DOHH2 (cell line): Measurements from ENCODE around the gene OR5B2.

Source experiments
- H3F3A ChIP-seq: fragments of 200-600 bp; sonication (generic), shearing (Covaris generic); 2 replicates; pipeline ENCODE4 v1.6.0; 2016; ENCODE audit warnings: antibody characterized with exemption, mild to moderate bottlenecking; ENCODE audit not compliant: control insufficient read depth, insufficient read depth
- H3K27ac ChIP-seq: fragments of 200-600 bp; sonication (generic); 2 replicates; pipeline ENCODE4 v1.5.1; 2014; ENCODE audit warnings: low read depth, mild to moderate bottlenecking, low read length, moderate library complexity
- H3K27me3 ChIP-seq: fragments of 200-600 bp; sonication (generic); 2 replicates; pipeline ENCODE4 v1.6.1; 2014; ENCODE audit warnings: mild to moderate bottlenecking, low read length, mixed read lengths; ENCODE audit not compliant: control insufficient read depth
- H3K36me3 ChIP-seq: fragments of 200-600 bp; sonication (generic); 2 replicates; pipeline ENCODE4 v1.6.1; 2014; ENCODE audit warnings: mild to moderate bottlenecking, low read length, moderate library complexity, mixed read lengths; ENCODE audit not compliant: control insufficient read depth
- H3K4me1 ChIP-seq: fragments of 200-600 bp; sonication (generic); 2 replicates; pipeline ENCODE4 v1.6.1; 2014; ENCODE audit warnings: mild to moderate bottlenecking, low read length, mixed read lengths; ENCODE audit not compliant: control insufficient read depth
- H3K4me2 ChIP-seq: fragments of 200-600 bp; sonication (generic); 2 replicates; pipeline ENCODE4 v1.6.0; 2014; ENCODE audit warnings: mild to moderate bottlenecking, low read length, moderate library complexity
- H3K4me3 ChIP-seq: fragments of 200-600 bp; sonication (generic); 2 replicates; pipeline ENCODE4 v1.5.1; 2014; ENCODE audit warnings: mild to moderate bottlenecking, low read length, mixed read lengths
- H3K79me2 ChIP-seq: fragments of 200-600 bp; sonication (generic); 2 replicates; pipeline ENCODE4 v1.6.1; 2014; ENCODE audit warnings: mild to moderate bottlenecking, low read length, mixed read lengths; ENCODE audit not compliant: control insufficient read depth
- H3K9me2 ChIP-seq: fragments of 200-600 bp; sonication (generic); replicated peaks from 2 replicates; pipeline ENCODE4 v1.6.1; 2014; ENCODE audit warnings: mild to moderate bottlenecking, low read length, mixed read lengths; ENCODE audit not compliant: control insufficient read depth
- H3K9me3 ChIP-seq: fragments of 200-600 bp; sonication (generic); 2 replicates; pipeline ENCODE4 v1.6.1; 2014; ENCODE audit warnings: antibody characterized with exemption, low read length, mixed read lengths; ENCODE audit not compliant: control insufficient read depth, insufficient read depth
- H4K20me1 ChIP-seq: fragments of 200-600 bp; sonication (generic); 2 replicates; pipeline ENCODE4 v1.6.0; 2014; ENCODE audit warnings: low read depth, mild to moderate bottlenecking, antibody characterized with exemption, low read length, moderate library complexity; ENCODE audit not compliant: control insufficient read depth, insufficient read depth
- CTCF ChIP-seq: fragments of 200-600 bp; sonication (generic); IDR thresholded peaks from one replicate; pipeline ENCODE4 v1.5.1; 2014; ENCODE audit warnings: antibody characterized with exemption, mild to moderate bottlenecking, low read depth, low read length; ENCODE audit not compliant: poor library complexity, severe bottlenecking
- EZH2phosphoT487 ChIP-seq: fragments of 200-600 bp; sonication (generic); IDR thresholded peaks from 2 replicates; pipeline ENCODE4 v1.6.1; 2017; ENCODE audit warnings: borderline replicate concordance, mild to moderate bottlenecking, antibody characterized with exemption, low read length, moderate library complexity, mixed read lengths

The OR5B2 gene

GRCh38 chr11:58451585-58451984 is 23.7 kb upstream of the OR5B2 start:
- Histone ChIP-seq H3K9me2 (no peaks in the 10 kb centered on the region), H3K4me2 (no peak overlapping the region), H3K9me3 (no peaks in the 10 kb centered on the region), H3K79me2 (no peaks in the 10 kb centered on the region), H3K36me3 (no peaks in the 10 kb centered on the region), H3K4me1 (no peaks in the 10 kb centered on the region), H3K27ac (no peak overlapping the region), H3F3A (no peaks in the 10 kb centered on the region), H3K27me3 (no peaks in the 10 kb centered on the region), H4K20me1 (no peaks in the 10 kb centered on the region), H3K4me3 (no peak overlapping the region)
- TF ChIP-seq EZH2phosphoT487: no peak

- Histone ChIP-seq H3F3A (no peaks in the 10 kb centered on the region), H3K4me2 (no peak overlapping the region), H4K20me1 (no peaks in the 10 kb centered on the region), H3K79me2 (no peaks in the 10 kb centered on the region), H3K27ac (no peak overlapping the region), H3K27me3 (no peaks in the 10 kb centered on the region), H3K9me3 (no peaks in the 10 kb centered on the region), H3K4me1 (no peaks in the 10 kb centered on the region), H3K4me3 (no peak overlapping the region), H3K36me3 (no peaks in the 10 kb centered on the region), H3K9me2 (no peaks in the 10 kb centered on the region)
- TF ChIP-seq EZH2phosphoT487 (no peak), CTCF (no peak)
These were observed 18.4 kb upstream of the OR5B2 start for GRCh38 chr11:58446294-58446693.

- H3F3A ChIP-seq: no peaks in the 10 kb centered on the region
These were observed 16.4 kb upstream of the OR5B2 start for GRCh38 chr11:58444300-58444699.

GRCh38 chr11:58442136-58442535 is 14.2 kb upstream of the OR5B2 start, which contains the start of gene OR5B12:
OR5B12 (minus strand) TSS chr11:58442236; CDS start chr11:58440151, 2,085 bp downstream.
- H3F3A ChIP-seq: no peaks in the 10 kb centered on the region
- TF ChIP-seq CTCF (no peak), EZH2phosphoT487 (no peak)
- no peak within 1 kb of the TSS for H3K4me2 ChIP-seq
- H3K27me3 ChIP-seq: no peaks in the 10 kb centered on the region
- no peaks in the 10 kb centered on the region for H3K9me2 ChIP-seq
- no peaks in the 10 kb centered on the region for H4K20me1 ChIP-seq
- no peaks in the 10 kb centered on the region for H3K4me1 ChIP-seq
- H3K36me3 ChIP-seq: no peaks in the 10 kb centered on the region
- H3K4me3 ChIP-seq: no peak within 1 kb of the TSS
- H3K9me3 ChIP-seq: no peaks in the 10 kb centered on the region
- H3K79me2 ChIP-seq: no peaks in the 10 kb centered on the region
- no peak within 1 kb of the TSS for H3K27ac ChIP-seq

More at GRCh38 chr11:58444300-58444699, 16.4 kb upstream of the OR5B2 start:
- no peaks in the 10 kb centered on the region for H4K20me1 ChIP-seq
- H3K4me3 ChIP-seq: no peak overlapping the region
- H3K9me3 ChIP-seq: no peaks in the 10 kb centered on the region
- no peaks in the 10 kb centered on the region for H3K27me3 ChIP-seq
- TF ChIP-seq CTCF (no peak), EZH2phosphoT487 (no peak)
- H3K79me2 ChIP-seq: no peaks in the 10 kb centered on the region
- no peak overlapping the region for H3K4me2 ChIP-seq
- H3K4me1 ChIP-seq: no peaks in the 10 kb centered on the region
- H3K36me3 ChIP-seq: no peaks in the 10 kb centered on the region
- H3K27ac ChIP-seq: no peak overlapping the region
- no peaks in the 10 kb centered on the region for H3K9me2 ChIP-seq
